GM12892 (cell line): ENCODE results near the gene FAM114A1.

Experiments
- POLR2AphosphoS5 ChIP-seq: IDR thresholded peaks from 2 replicates; pipeline ENCODE4 v1.6.1; 2011; ENCODE audit warnings: low read depth, low read length, control low read depth
- TAF1 ChIP-seq: IDR thresholded peaks from 2 replicates; pipeline ENCODE4 v1.6.1; 2011; ENCODE audit warnings: low read depth, mild to moderate bottlenecking, control low read depth, low read length, borderline replicate concordance

GRCh38 chr4:38952017-38952416, 84.4 kb downstream of the FAM114A1 start:
- TF ChIP-seq POLR2AphosphoS5 (no peak), TAF1 (no peak)
